ENCODE measurements around the gene CLNK. TPM values are rescaled to one million over a fixed set of nuclear protein-coding genes. Genes with fewer than 3 reads are reported as not detected.

CLNK gene
- total RNA-seq, 1 donor from 2014 or later, result not detected

- Mint-ChIP-seq H3K27ac (ENCODE audit: unreplicated experiment) (no peak overlapping the region), H3K36me3 (ENCODE audit: low read depth, unreplicated experiment) (no peaks in the 10 kb centered on the region)
These were observed 11.7 kb upstream of the CLNK start for GRCh38 chr4:10696253-10696652.

GRCh38 chr4:10694828-10695209, 10.3 kb upstream of the CLNK start:
- Mint-ChIP-seq H3K9me3 (ENCODE audit: unreplicated experiment) (no peaks in the 10 kb centered on the region), H3K36me3 (ENCODE audit: low read depth, unreplicated experiment) (no peaks in the 10 kb centered on the region), H3K4me3 (ENCODE audit: unreplicated experiment) (no peak overlapping the region), H3K27me3 (ENCODE audit: unreplicated experiment) (peaks cover 1% of the 10 kb centered on the region), H3K4me1 (ENCODE audit: unreplicated experiment) (no peaks in the 10 kb centered on the region), H3K27ac (ENCODE audit: unreplicated experiment) (no peak overlapping the region)
- TF ChIP-seq CTCF (IDR thresholded peaks at IDR 0.05; ENCODE audit: unreplicated experiment), result no peak
- DNase-seq (ENCODE audit: low spot score), result no peak

More at GRCh38 chr4:10696253-10696652, 11.7 kb upstream of the CLNK start:
- no peaks in the 10 kb centered on the region for H3K9me3 Mint-ChIP-seq (ENCODE audit: unreplicated experiment)
- no peaks in the 10 kb centered on the region for H3K27me3 Mint-ChIP-seq (ENCODE audit: unreplicated experiment)
- TF ChIP-seq CTCF (IDR thresholded peaks at IDR 0.05; ENCODE audit: unreplicated experiment), result no peak
- no peak overlapping the region for H3K4me3 Mint-ChIP-seq (ENCODE audit: unreplicated experiment)
- H3K4me1 Mint-ChIP-seq (ENCODE audit: unreplicated experiment), result no peaks in the 10 kb centered on the region
- DNase-seq (ENCODE audit: low spot score), result no peak

GRCh38 chr4:10694151-10694827, 9.7 kb upstream of the CLNK start:
- no peaks in the 10 kb centered on the region for H3K4me1 Mint-ChIP-seq (ENCODE audit: unreplicated experiment)

GRCh38 chr4:10691651-10692050, 7.1 kb upstream of the CLNK start:
- Mint-ChIP-seq H3K4me3 (ENCODE audit: unreplicated experiment) (no peak overlapping the region), H3K9me3 (ENCODE audit: unreplicated experiment) (no peaks in the 10 kb centered on the region), H3K36me3 (ENCODE audit: low read depth, unreplicated experiment) (no peaks in the 10 kb centered on the region), H3K4me1 (ENCODE audit: unreplicated experiment) (peaks cover 3% of the 10 kb centered on the region), H3K27me3 (ENCODE audit: unreplicated experiment) (peaks cover 1% of the 10 kb centered on the region), H3K27ac (ENCODE audit: unreplicated experiment) (no peak overlapping the region)
- no peak for TF ChIP-seq CTCF (IDR thresholded peaks at IDR 0.05; ENCODE audit: unreplicated experiment)
- DNase-seq (ENCODE audit: low spot score), result no peak

More at GRCh38 chr4:10694151-10694827, 9.7 kb upstream of the CLNK start:
- Mint-ChIP-seq H3K27me3 (ENCODE audit: unreplicated experiment) (peaks cover 1% of the 10 kb centered on the region), H3K36me3 (ENCODE audit: low read depth, unreplicated experiment) (no peaks in the 10 kb centered on the region), H3K27ac (ENCODE audit: unreplicated experiment) (no peak overlapping the region), H3K9me3 (ENCODE audit: unreplicated experiment) (no peaks in the 10 kb centered on the region), H3K4me3 (ENCODE audit: unreplicated experiment) (no peak overlapping the region)
- no peak for TF ChIP-seq CTCF (IDR thresholded peaks at IDR 0.05; ENCODE audit: unreplicated experiment)
- DNase-seq (ENCODE audit: low spot score), result no peak

GRCh38 chr4:10690185-10690907, 5.8 kb upstream of the CLNK start:
- H3K27me3 Mint-ChIP-seq (ENCODE audit: unreplicated experiment), result peaks cover 1% of the 10 kb centered on the region
- no peaks in the 10 kb centered on the region for H3K36me3 Mint-ChIP-seq (ENCODE audit: low read depth, unreplicated experiment)
- H3K4me1 Mint-ChIP-seq (ENCODE audit: unreplicated experiment), result peaks cover 3% of the 10 kb centered on the region
- no peak for TF ChIP-seq CTCF (IDR thresholded peaks at IDR 0.05; ENCODE audit: unreplicated experiment)
- H3K4me3 Mint-ChIP-seq (ENCODE audit: unreplicated experiment), result no peak overlapping the region
- no peaks in the 10 kb centered on the region for H3K9me3 Mint-ChIP-seq (ENCODE audit: unreplicated experiment)
- no peak for DNase-seq (ENCODE audit: low spot score)
- H3K27ac Mint-ChIP-seq (ENCODE audit: unreplicated experiment), result no peak overlapping the region
